Naive thymus-derived CD4-positive, alpha-beta T cell (primary cell): ENCODE data around the gene STARD5. TPM values are rescaled to one million over a fixed set of nuclear protein-coding genes. Genes with fewer than 3 reads are reported as not detected.

Experiments used
- ATAC-seq: fragments of 150-1000 bp; cut with Tn5 transposase; 2 replicates; pipeline ENCODE4 v1.10.0; 2021; ENCODE audit warnings: mild to moderate bottlenecking, moderate library complexity
- CTCF ChIA-PET: fragments of 350-600 bp; sonication (Branson Sonifier 250); formaldehyde crosslinking; loops from one replicate; lab custom pipeline; 2021; ENCODE audit warnings: antibody characterized with exemption; lab: Charles Lee
- POLR2A ChIA-PET: fragments of 350-600 bp; sonication (Branson Sonifier 250); formaldehyde crosslinking; loops from one replicate; lab custom pipeline; 2021; ENCODE audit warnings: antibody characterized with exemption, inconsistent platforms; lab: Charles Lee
- DNase-seq, 9 donors: peaks; one replicate each; pipeline versions ENCODE4 v3.0.0 to v3.0.0-alpha.2; 2020 to 2022; ENCODE audit warnings: mixed read lengths in 1 of 9
- H3K27ac ChIP-seq: one replicate; pipeline ENCODE4 v1.7.0; 2013; ENCODE audit warnings: mild to moderate bottlenecking, low read depth, low read length, moderate library complexity
- H3K27me3 ChIP-seq, 2 donors: one replicate each; pipeline ENCODE4 v1.7.0; 2013; ENCODE audit warnings: low read length in 2 of 2, mild to moderate bottlenecking in 2 of 2, moderate library complexity in 2 of 2; ENCODE audit not compliant: control insufficient read depth in 2 of 2, insufficient read depth in 2 of 2
- H3K36me3 ChIP-seq, 3 experiments: 1 replicate in 2 of 3; 2 replicates in 1 of 3; pipeline ENCODE4 v1.7.0; 2013; ENCODE audit warnings: low read length in 3 of 3, mild to moderate bottlenecking in 3 of 3, moderate library complexity in 1 of 3; ENCODE audit not compliant: insufficient read depth in 3 of 3, control insufficient read depth in 2 of 3
- H3K4me1 ChIP-seq, 2 donors: one replicate each; pipeline ENCODE4 v1.7.0; 2013; ENCODE audit warnings: low read length in 2 of 2, mild to moderate bottlenecking in 2 of 2, moderate library complexity in 1 of 2; ENCODE audit not compliant: control insufficient read depth in 2 of 2, insufficient read depth in 2 of 2
- H3K4me3 ChIP-seq: 2 replicates; pipeline ENCODE4 v1.7.0; 2013; ENCODE audit warnings: mild to moderate bottlenecking, low read length
- H3K9me3 ChIP-seq, 3 experiments: 1 replicate in 2 of 3; 2 replicates in 1 of 3; pipeline ENCODE4 v1.7.0; 2013; ENCODE audit warnings: low read length in 3 of 3; ENCODE audit not compliant: control insufficient read depth in 2 of 3
- H3K27ac Mint-ChIP-seq, 9 donors: one replicate each; pipeline ENCODE4 v1.8.0; 2020 to 2022; ENCODE audit warnings: mixed read lengths in 9 of 9, mild to moderate bottlenecking in 8 of 9, moderate library complexity in 5 of 9, inconsistent platforms in 2 of 9
- H3K27me3 Mint-ChIP-seq, 5 donors: one replicate each; pipeline ENCODE4 v1.8.0; 2021 to 2022; ENCODE audit warnings: mixed read lengths in 5 of 5, mild to moderate bottlenecking in 1 of 5
- H3K36me3 Mint-ChIP-seq, 5 donors: one replicate each; pipeline ENCODE4 v1.8.0; 2020 to 2022; ENCODE audit warnings: mixed read lengths in 5 of 5, mild to moderate bottlenecking in 3 of 5, inconsistent platforms in 1 of 5
- H3K4me1 Mint-ChIP-seq, 7 donors: one replicate each; pipeline ENCODE4 v1.8.0; 2020 to 2022; ENCODE audit warnings: mixed read lengths in 7 of 7, mild to moderate bottlenecking in 3 of 7, inconsistent platforms in 1 of 7
- H3K4me3 Mint-ChIP-seq, 10 donors: one replicate each; pipeline ENCODE4 v1.8.0; 2020 to 2022; ENCODE audit warnings: mild to moderate bottlenecking in 10 of 10, mixed read lengths in 10 of 10, moderate library complexity in 6 of 10, inconsistent platforms in 2 of 10
- H3K9me3 Mint-ChIP-seq, 11 donors: one replicate each; pipeline ENCODE4 v1.8.0; 2020 to 2022; ENCODE audit warnings: mixed read lengths in 11 of 11, mild to moderate bottlenecking in 4 of 11, inconsistent platforms in 1 of 11, moderate library complexity in 1 of 11
- intact Hi-C, 2 donors: fragments of 100-400 bp; cut with micrococcal nuclease; formaldehyde crosslinking; loops; one replicate each; pipeline ENCODE4 v1.15.1; 2023
- polyA plus RNA-seq, 2 donors: library from polyadenylated mRNA; unstranded; fragments of 300-500 nt; fragmentation: Illumina TruSeq; gene quantifications; one replicate each; pipeline ENCODE4 v1.2.3, GENCODE V29; 2021
- total RNA-seq, 6 experiments: library from RNA in 5 of 6; stranded (reverse) in 5 of 6; gene quantifications; 1 replicate in 5 of 6; 2 replicates in 1 of 6; pipeline ENCODE4 v1.2.3 and lab custom pipeline; 2021 to 2026

The STARD5 gene
- total and polyA plus RNA-seq, 7 experiments from 2014 or later, result 5.0 to 13.5 (median 10.1) TPM

GRCh38 chr15:81304226-81304625 lies 19.7 kb downstream of the STARD5 start:
- Histone ChIP-seq H3K9me3 (no peaks in the 10 kb centered on the region), H3K27me3 (no peaks in the 10 kb centered on the region), H3K27ac (peak overlapping the region; percentile 87), H3K36me3 (peaks cover 76 to 99% (median 82%) of the 10 kb centered on the region in 3 experiments), H3K4me3 (peak overlapping the region; percentile 74), H3K4me1 (peaks cover 46 to 59% of the 10 kb centered on the region in 2 donors)
- Mint-ChIP-seq H3K4me1 (peaks cover 48 to 88% (median 78%) of the 10 kb centered on the region in 7 donors), H3K36me3 (peaks cover 46 to 92% (median 86%) of the 10 kb centered on the region in 5 donors), H3K27me3 (no peaks in the 10 kb centered on the region), H3K27ac (peak overlapping the region; percentile 80 to 99 (median 96)), H3K4me3 (peak overlapping the region; percentile 80 to 100 (median 98)), H3K9me3 (no peaks in the 10 kb centered on the region)
- POLR2A ChIA-PET, result interaction anchor here (1.5 to 23.2 kb wide), 6 partner anchors 8 to 38 kb away, joined by 4 to 642 read pairs (median 344); partner anchors contain the start of gene STARD5
- no peak for DNase-seq
- ATAC-seq, result peak; percentile 44
- CTCF ChIA-PET, result interaction anchor here (16.1 kb wide), 1 partner anchor 30 kb away, joined by 128 read pairs; no protein-coding TSS in a partner anchor
- intact Hi-C loops, result loop anchor here (1.0 kb wide), 3 partner anchors 8 to 29 kb away; no protein-coding TSS in a partner anchor

- CTCF ChIA-PET, result interaction anchor here (0.7 to 16.1 kb wide), 4 partner anchors 17 to 97 kb away, joined by 3 to 128 read pairs (median 4); no protein-coding TSS in a partner anchor
- Histone ChIP-seq H3K9me3 (no peaks in the 10 kb centered on the region), H3K36me3 (peaks cover 75 to 98% (median 82%) of the 10 kb centered on the region in 3 experiments), H3K4me3 (peak overlapping the region; percentile 74), H3K27ac (peak overlapping the region; percentile 87), H3K27me3 (no peaks in the 10 kb centered on the region), H3K4me1 (peaks cover 46 to 59% of the 10 kb centered on the region in 2 donors)
- H3K27me3 Mint-ChIP-seq, result no peaks in the 10 kb centered on the region
- POLR2A ChIA-PET, result interaction anchor here (1.5 to 23.2 kb wide), 7 partner anchors 2 to 37 kb away, joined by 4 to 642 read pairs (median 480); partner anchors contain the start of gene STARD5
- peak overlapping the region; percentile 80 to 100 (median 98) for H3K4me3 Mint-ChIP-seq
- peaks cover 44 to 92% (median 88%) of the 10 kb centered on the region in 5 donors for H3K36me3 Mint-ChIP-seq
- DNase-seq (peak in 7 of 9 donors; percentile 56 to 75 (median 67)), ATAC-seq (peak; percentile 76)
- H3K9me3 Mint-ChIP-seq, result no peaks in the 10 kb centered on the region
- H3K27ac Mint-ChIP-seq, result peak overlapping the region; percentile 80 to 100 (median 96)
- H3K4me1 Mint-ChIP-seq, result peaks cover 49 to 81% (median 73%) of the 10 kb centered on the region in 7 donors
- intact Hi-C loops, result loop anchor here (1.0 kb wide), 3 partner anchors 7 to 28 kb away; no protein-coding TSS in a partner anchor
These were observed 20.4 kb downstream of the STARD5 start for GRCh38 chr15:81303244-81304225.

DNA sequence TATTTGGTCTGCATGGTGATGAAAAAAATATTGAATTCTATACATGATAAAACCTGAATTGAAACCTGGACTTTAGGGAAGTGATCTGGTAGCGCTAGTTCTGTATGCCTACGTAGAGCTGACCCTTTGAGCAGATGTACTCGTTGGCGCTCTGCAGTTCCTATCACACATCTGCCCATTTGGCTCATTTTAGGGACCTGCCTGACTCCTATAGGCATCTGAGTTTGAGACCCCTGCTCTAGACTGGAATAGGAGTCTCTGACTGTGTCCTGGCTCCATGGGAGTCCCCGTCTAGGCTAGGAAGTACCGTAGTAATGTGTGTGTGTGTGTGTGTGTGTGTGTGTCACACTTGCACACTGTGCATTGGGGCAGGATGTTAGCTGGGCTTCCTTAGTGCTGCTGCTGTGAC lies 21.2 kb downstream of the STARD5 start:
- ATAC-seq (peak; percentile 44), DNase-seq (peak in 2 of 9 donors; percentile 35 to 47)
- peak overlapping the region; percentile 78 to 100 (median 96) for H3K27ac Mint-ChIP-seq
- peaks cover 49 to 74% (median 72%) of the 10 kb centered on the region in 7 donors for H3K4me1 Mint-ChIP-seq
- CTCF ChIA-PET, result interaction anchor here (0.7 to 16.1 kb wide), 7 partner anchors 12 to 98 kb away, joined by 3 to 128 read pairs (median 4); no protein-coding TSS in a partner anchor
- H3K4me3 Mint-ChIP-seq, result peak overlapping the region; percentile 80 to 100 (median 98)
- H3K9me3 ChIP-seq, result no peaks in the 10 kb centered on the region
- no peaks in the 10 kb centered on the region for H3K27me3 ChIP-seq
- H3K36me3 Mint-ChIP-seq, result peaks cover 50 to 93% (median 92%) of the 10 kb centered on the region in 5 donors
- POLR2A ChIA-PET, result interaction anchor here (0.6 to 23.2 kb wide), 7 partner anchors 2 to 1114 kb away, joined by 3 to 642 read pairs (median 480); partner anchors contain the start of gene STARD5
- peak overlapping the region; percentile 87 for H3K27ac ChIP-seq
- no peaks in the 10 kb centered on the region for H3K27me3 Mint-ChIP-seq
- peaks cover 46 to 59% of the 10 kb centered on the region in 2 donors for H3K4me1 ChIP-seq
- no peaks in the 10 kb centered on the region for H3K9me3 Mint-ChIP-seq
- intact Hi-C loops, result loop anchor here in 1 of 2 donors (1.0 kb wide), 1 partner anchor 27 kb away; no protein-coding TSS in a partner anchor
- peak overlapping the region; percentile 74 for H3K4me3 ChIP-seq
- peaks cover 74 to 96% (median 74%) of the 10 kb centered on the region in 3 experiments for H3K36me3 ChIP-seq

DNA sequence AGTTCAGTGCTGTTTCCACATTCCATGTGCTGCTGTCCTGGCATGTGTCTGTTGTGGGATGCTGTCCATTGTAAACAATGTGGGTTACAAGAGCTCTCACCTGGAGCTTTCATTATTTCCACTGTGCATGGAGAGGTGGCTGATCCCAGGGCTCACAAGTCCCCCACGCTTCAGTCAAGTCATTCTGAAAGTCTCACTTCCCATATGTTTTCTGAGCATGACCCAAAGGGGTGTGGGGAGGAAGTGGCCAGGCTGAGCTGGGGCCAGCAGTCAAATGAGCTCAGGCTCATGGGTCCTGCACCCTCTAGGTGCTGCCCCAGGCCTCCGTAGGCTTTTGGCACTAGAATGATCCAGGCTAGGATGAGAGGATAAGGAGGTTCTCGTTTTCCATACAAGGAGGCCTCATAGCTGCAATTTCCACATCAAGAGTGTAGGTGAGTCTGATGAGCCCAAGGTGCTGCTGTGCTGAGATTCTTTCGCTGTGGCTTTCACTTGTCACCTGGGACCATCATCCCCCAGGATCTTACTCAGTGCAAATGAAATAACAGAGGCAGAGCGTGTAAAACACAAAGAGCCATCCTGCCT lies 22.0 kb downstream of the STARD5 start:
- H3K9me3 Mint-ChIP-seq, result peaks cover 0 to 2% (median 0%) of the 10 kb centered on the region in 11 donors
- CTCF ChIA-PET, result interaction anchor here (0.8 to 16.1 kb wide), 8 partner anchors 11 to 193 kb away, joined by 3 to 128 read pairs (median 4); no protein-coding TSS in a partner anchor
- peaks cover 56 to 94% (median 91%) of the 10 kb centered on the region in 5 donors for H3K36me3 Mint-ChIP-seq
- Histone ChIP-seq H3K27ac (peak overlapping the region; percentile 87), H3K4me3 (peak overlapping the region; percentile 74), H3K4me1 (peaks cover 46 to 59% of the 10 kb centered on the region in 2 donors), H3K36me3 (peaks cover 66 to 96% (median 66%) of the 10 kb centered on the region in 3 experiments), H3K27me3 (no peaks in the 10 kb centered on the region), H3K9me3 (no peaks in the 10 kb centered on the region)
- intact Hi-C loops, result loop anchor here in 1 of 2 donors (1.0 kb wide), 1 partner anchor 27 kb away; no protein-coding TSS in a partner anchor
- peak overlapping the region; percentile 80 to 100 (median 98) for H3K4me3 Mint-ChIP-seq
- peak overlapping the region; percentile 79 to 100 (median 96) for H3K27ac Mint-ChIP-seq
- POLR2A ChIA-PET, result interaction anchor here (0.6 to 23.2 kb wide), 7 partner anchors 3 to 1115 kb away, joined by 3 to 642 read pairs (median 480); partner anchors contain the start of gene STARD5
- ATAC-seq (peak; percentile 61), DNase-seq (peak in 1 of 9 donors; percentile 60)
- no peaks in the 10 kb centered on the region for H3K27me3 Mint-ChIP-seq
- H3K4me1 Mint-ChIP-seq, result peaks cover 50 to 66% (median 64%) of the 10 kb centered on the region in 7 donors

DNA sequence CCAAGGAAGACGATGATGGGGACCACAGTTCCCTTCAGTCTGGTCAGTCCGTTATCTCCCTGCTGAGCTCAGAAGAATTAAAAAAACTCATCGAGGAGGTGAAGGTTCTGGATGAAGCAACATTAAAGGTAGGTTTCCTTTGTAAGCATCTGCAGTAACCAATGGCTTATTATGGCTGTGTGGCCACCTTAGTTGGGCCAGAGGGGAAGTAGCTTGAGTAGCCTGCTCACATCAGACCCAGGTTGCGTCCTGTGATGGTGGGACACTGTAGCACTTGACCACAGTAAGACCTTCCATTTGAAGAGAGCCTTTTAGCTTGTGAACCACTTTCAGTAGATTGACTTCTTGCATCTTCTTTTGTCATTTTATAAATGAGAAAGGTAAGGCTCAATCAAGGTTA lies 22.6 kb downstream of the STARD5 start:
- peak overlapping the region; percentile 79 to 100 (median 96) for H3K27ac Mint-ChIP-seq
- POLR2A ChIA-PET, result interaction anchor here (11.5 to 23.2 kb wide), 6 partner anchors 4 to 27 kb away, joined by 149 to 642 read pairs (median 498); partner anchors contain the start of gene STARD5
- Histone ChIP-seq H3K4me1 (peaks cover 45 to 60% of the 10 kb centered on the region in 2 donors), H3K27ac (peak overlapping the region; percentile 87), H3K9me3 (no peaks in the 10 kb centered on the region), H3K27me3 (no peaks in the 10 kb centered on the region), H3K4me3 (peak overlapping the region; percentile 74), H3K36me3 (peaks cover 60 to 92% (median 61%) of the 10 kb centered on the region in 3 experiments)
- no peaks in the 10 kb centered on the region for H3K27me3 Mint-ChIP-seq
- H3K9me3 Mint-ChIP-seq, result peaks cover 0 to 3% (median 0%) of the 10 kb centered on the region in 11 donors
- DNase-seq, result no peak
- no peak for ATAC-seq
- CTCF ChIA-PET, result interaction anchor here (0.7 to 16.1 kb wide), 9 partner anchors 10 to 193 kb away, joined by 3 to 128 read pairs (median 4); no protein-coding TSS in a partner anchor
- H3K36me3 Mint-ChIP-seq, result peaks cover 58 to 91% (median 90%) of the 10 kb centered on the region in 5 donors
- intact Hi-C loops, result no loop called here
- H3K4me3 Mint-ChIP-seq, result peak overlapping the region; percentile 80 to 100 (median 98)
- peaks cover 48 to 66% (median 62%) of the 10 kb centered on the region in 7 donors for H3K4me1 Mint-ChIP-seq
